ENCODE measurements around the gene COMT.

The COMT gene

GRCh38 chr22:19972652-19973550 lies 31.3 kb downstream of the COMT start:
- DNase-seq (ENCODE audit: low read depth in 1 of 2, low spot score in 1 of 2), result no peak
- no peak overlapping the region for H3K27ac ChIP-seq (replicated peaks)
- H3K27me3 ChIP-seq (ENCODE audit: insufficient read depth, poor library complexity, severe bottlenecking), result no peaks in the 10 kb centered on the region
- no peak for TF ChIP-seq REST (IDR thresholded peaks at IDR 0.05; ENCODE audit: insufficient replicate concordance, low read depth)
- TF ChIP-seq POLR2AphosphoS5 (IDR thresholded peaks at IDR 0.05; ENCODE audit: low read depth), result no peak
- no peak for TF ChIP-seq SPI1 (IDR thresholded peaks at IDR 0.05; ENCODE audit: borderline replicate concordance, low read depth)
- no peak for TF ChIP-seq CTCF (IDR thresholded peaks at IDR 0.05; ENCODE audit: insufficient read depth, low read length)
- no peak for TF ChIP-seq GABPA (IDR thresholded peaks at IDR 0.05; ENCODE audit: low read depth)
- no peak overlapping the region for H3K4me3 ChIP-seq (replicated peaks; ENCODE audit: insufficient read depth, low read length)

GRCh38 chr22:19973551-19974267 lies 32.1 kb downstream of the COMT start:
- Histone ChIP-seq H3K4me3 (replicated peaks; ENCODE audit: insufficient read depth, low read length) (no peak overlapping the region), H3K27ac (replicated peaks) (no peak overlapping the region), H3K27me3 (ENCODE audit: insufficient read depth, poor library complexity, severe bottlenecking) (no peaks in the 10 kb centered on the region)
- no peak for DNase-seq (ENCODE audit: low read depth in 1 of 2, low spot score in 1 of 2)
- TF ChIP-seq REST (IDR thresholded peaks at IDR 0.05; ENCODE audit: insufficient replicate concordance, low read depth), result no peak
- no peak for TF ChIP-seq GABPA (IDR thresholded peaks at IDR 0.05; ENCODE audit: low read depth)
- no peak for TF ChIP-seq CTCF (IDR thresholded peaks at IDR 0.05; ENCODE audit: insufficient read depth, low read length)
- no peak for TF ChIP-seq POLR2AphosphoS5 (IDR thresholded peaks at IDR 0.05; ENCODE audit: low read depth)
- TF ChIP-seq SPI1 (IDR thresholded peaks at IDR 0.05; ENCODE audit: borderline replicate concordance, low read depth), result no peak

GRCh38 chr22:19974268-19974861 lies 32.8 kb downstream of the COMT start:
- H3K27me3 ChIP-seq (ENCODE audit: insufficient read depth, poor library complexity, severe bottlenecking), result no peaks in the 10 kb centered on the region
- TF ChIP-seq CTCF (IDR thresholded peaks at IDR 0.05; ENCODE audit: insufficient read depth, low read length), result no peak
- TF ChIP-seq POLR2AphosphoS5 (IDR thresholded peaks at IDR 0.05; ENCODE audit: low read depth), result no peak
- TF ChIP-seq SPI1 (IDR thresholded peaks at IDR 0.05; ENCODE audit: borderline replicate concordance, low read depth), result no peak
- no peak for TF ChIP-seq REST (IDR thresholded peaks at IDR 0.05; ENCODE audit: insufficient replicate concordance, low read depth)
- no peak for TF ChIP-seq GABPA (IDR thresholded peaks at IDR 0.05; ENCODE audit: low read depth)
- no peak overlapping the region for H3K4me3 ChIP-seq (replicated peaks; ENCODE audit: insufficient read depth, low read length)
- peak in 1 of 2 experiments; percentile 22 for DNase-seq (ENCODE audit: low read depth in 1 of 2, low spot score in 1 of 2)
- no peak overlapping the region for H3K27ac ChIP-seq (replicated peaks)

Measured in HL-60 (cell line).